ENCODE measurements around the gene PCSK2.

PCSK2 gene

DNA sequence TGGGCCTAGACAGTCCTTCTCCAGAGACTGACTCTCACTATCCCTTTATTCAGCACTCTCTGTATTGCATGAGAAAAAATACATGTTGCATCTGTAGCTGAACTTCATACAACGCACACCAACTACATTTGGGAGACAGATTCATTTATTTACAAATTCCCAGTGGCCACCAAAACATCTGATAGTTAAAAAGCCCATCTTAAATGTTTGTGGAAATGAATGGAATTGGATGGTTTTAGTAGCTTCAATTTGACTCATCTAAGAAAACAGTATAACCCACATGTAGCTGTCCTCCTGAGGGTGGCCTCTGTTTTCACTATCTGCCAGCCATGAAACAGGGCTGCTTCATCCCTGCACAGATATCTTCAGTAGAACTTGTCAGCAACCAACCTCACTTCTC lies 116.3 kb downstream of the PCSK2 start:
- Histone ChIP-seq H3K27me3 (replicated peaks; ENCODE audit: control insufficient read depth, insufficient read depth, low read length) (peaks cover 1% of the 10 kb centered on the region), H3K36me3 (ENCODE audit: control insufficient read depth, insufficient read depth, low read length) (no peaks in the 10 kb centered on the region), H3K4me3 (replicated peaks; ENCODE audit: low read depth, low read length) (no peak overlapping the region)
- TF ChIP-seq, protein P1, sequence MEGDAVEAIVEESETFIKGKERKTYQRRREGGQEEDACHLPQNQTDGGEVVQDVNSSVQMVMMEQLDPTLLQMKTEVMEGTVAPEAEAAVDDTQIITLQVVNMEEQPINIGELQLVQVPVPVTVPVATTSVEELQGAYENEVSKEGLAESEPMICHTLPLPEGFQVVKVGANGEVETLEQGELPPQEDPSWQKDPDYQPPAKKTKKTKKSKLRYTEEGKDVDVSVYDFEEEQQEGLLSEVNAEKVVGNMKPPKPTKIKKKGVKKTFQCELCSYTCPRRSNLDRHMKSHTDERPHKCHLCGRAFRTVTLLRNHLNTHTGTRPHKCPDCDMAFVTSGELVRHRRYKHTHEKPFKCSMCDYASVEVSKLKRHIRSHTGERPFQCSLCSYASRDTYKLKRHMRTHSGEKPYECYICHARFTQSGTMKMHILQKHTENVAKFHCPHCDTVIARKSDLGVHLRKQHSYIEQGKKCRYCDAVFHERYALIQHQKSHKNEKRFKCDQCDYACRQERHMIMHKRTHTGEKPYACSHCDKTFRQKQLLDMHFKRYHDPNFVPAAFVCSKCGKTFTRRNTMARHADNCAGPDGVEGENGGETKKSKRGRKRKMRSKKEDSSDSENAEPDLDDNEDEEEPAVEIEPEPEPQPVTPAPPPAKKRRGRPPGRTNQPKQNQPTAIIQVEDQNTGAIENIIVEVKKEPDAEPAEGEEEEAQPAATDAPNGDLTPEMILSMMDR (IDR thresholded peaks at IDR 0.05; ENCODE audit: insufficient read depth, low read length, poor library complexity, severe bottlenecking) = no peak
- DNase-seq (ENCODE audit: extremely low read depth, insufficient read length) = no peak

DNA sequence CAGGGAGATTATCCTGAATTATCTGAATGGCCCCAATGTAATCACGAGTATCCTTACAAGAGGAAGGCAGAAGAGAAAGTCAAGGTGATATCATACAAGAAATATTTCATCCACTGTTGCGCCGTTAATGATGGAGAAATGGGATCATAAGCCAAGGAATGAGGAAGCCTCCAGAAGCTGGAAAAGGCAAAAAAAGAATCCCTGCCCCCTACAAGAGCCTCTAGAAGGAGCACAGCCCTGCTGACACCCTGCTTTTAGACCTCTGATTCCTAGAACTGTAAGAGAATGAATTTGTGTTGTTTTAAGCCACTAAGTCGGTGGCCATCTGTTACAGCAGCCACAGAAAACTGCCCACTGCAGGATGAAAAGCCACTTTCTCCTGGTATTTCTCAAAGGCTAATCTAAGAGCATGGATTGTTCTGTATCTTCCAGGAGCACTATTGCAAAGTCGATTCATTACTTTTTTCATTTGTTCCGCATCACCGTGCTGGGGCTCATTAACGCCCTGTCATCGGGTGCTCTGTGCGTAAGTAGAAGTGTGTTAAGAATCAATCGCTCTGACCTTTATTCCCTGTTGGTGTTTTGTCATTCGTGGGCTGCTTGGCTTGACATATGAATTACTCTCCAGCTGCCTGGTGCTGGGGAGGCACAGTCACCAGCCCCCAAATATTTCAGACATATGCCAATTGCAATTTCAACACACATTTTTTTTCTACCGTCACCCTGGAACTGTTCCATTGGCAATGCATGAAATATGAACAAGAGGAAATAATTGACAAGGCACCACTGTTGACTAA lies 117.0 kb downstream of the PCSK2 start:
- TF ChIP-seq, protein P1 (IDR thresholded peaks at IDR 0.05; ENCODE audit: insufficient read depth, low read length, poor library complexity, severe bottlenecking) = no peak
- DNase-seq (ENCODE audit: extremely low read depth, insufficient read length) = no peak
- H3K27me3 ChIP-seq (replicated peaks; ENCODE audit: control insufficient read depth, insufficient read depth, low read length) = peaks cover 1% of the 10 kb centered on the region
- H3K4me3 ChIP-seq (replicated peaks; ENCODE audit: low read depth, low read length) = no peak overlapping the region
- H3K36me3 ChIP-seq (ENCODE audit: control insufficient read depth, insufficient read depth, low read length) = no peaks in the 10 kb centered on the region

DNA sequence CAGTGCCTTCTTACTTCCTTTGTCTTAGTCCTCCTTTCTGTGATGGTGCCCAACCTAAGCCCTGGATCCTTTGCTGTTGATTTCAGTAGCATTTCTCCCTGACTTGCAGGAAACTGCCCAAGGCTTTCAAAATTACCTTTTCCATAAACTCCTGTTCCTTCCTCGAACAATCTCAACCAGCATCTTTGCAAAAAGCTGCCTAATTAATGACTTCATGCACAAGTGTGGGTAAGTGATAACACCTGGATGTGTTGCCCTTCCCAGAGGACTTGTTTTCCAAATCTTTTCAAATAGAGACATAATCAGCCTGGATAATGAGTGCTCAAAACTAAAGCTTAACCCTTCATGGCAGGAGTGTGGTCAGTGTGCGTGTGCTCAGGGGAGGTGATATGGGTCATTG lies 118.0 kb downstream of the PCSK2 start:
- no peak for DNase-seq (ENCODE audit: extremely low read depth, insufficient read length)
- no peak overlapping the region for H3K4me3 ChIP-seq (replicated peaks; ENCODE audit: low read depth, low read length)
- H3K36me3 ChIP-seq (ENCODE audit: control insufficient read depth, insufficient read depth, low read length) = no peaks in the 10 kb centered on the region
- TF ChIP-seq, protein P1 (IDR thresholded peaks at IDR 0.05; ENCODE audit: insufficient read depth, low read length, poor library complexity, severe bottlenecking) = no peak
- peaks cover 1% of the 10 kb centered on the region for H3K27me3 ChIP-seq (replicated peaks; ENCODE audit: control insufficient read depth, insufficient read depth, low read length)

DNA sequence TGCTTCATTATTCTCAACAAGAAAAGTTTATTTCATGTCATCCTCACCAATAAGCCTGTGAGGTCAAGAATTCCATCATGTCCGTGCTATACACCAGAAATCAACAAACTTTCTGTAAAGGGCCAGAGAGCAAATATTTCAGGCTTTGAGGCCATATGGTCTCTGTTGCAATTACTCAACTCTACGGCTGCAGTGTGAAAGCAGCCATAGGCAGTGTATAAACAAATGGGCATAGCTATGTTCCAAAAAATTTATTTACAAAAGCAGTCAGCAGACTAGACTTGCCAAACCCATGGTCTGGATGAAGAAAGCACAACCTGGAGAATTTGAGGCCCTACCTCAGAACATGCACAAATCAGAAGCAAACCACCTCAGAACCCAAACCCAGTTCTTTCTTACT lies 118.5 kb downstream of the PCSK2 start:
- Histone ChIP-seq H3K4me3 (replicated peaks; ENCODE audit: low read depth, low read length) (no peak overlapping the region), H3K36me3 (ENCODE audit: control insufficient read depth, insufficient read depth, low read length) (no peaks in the 10 kb centered on the region), H3K27me3 (replicated peaks; ENCODE audit: control insufficient read depth, insufficient read depth, low read length) (peaks cover 1% of the 10 kb centered on the region)
- no peak for DNase-seq (ENCODE audit: extremely low read depth, insufficient read length)
- TF ChIP-seq, protein P1 (IDR thresholded peaks at IDR 0.05; ENCODE audit: insufficient read depth, low read length, poor library complexity, severe bottlenecking) = no peak

DNA sequence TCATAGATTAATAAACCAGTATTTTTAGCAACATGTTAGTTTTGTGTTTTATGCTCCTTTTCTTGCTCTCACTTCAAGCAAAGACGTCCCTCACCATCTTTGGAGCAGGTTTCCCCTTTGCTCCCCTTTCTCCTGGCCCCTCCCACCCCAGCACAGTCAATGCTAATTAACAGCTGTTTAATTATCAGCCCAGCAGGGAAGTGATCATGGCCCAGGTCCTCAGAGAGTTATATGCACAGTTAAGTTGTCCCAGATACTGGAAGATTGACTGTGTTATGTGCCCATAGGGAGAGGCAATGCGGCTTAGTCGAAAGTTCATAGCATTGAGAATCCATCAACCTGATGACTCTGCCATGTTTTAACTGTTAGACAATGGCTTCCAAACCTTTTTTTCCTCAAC lies 123.5 kb downstream of the PCSK2 start:
- TF ChIP-seq, protein P1 (IDR thresholded peaks at IDR 0.05; ENCODE audit: insufficient read depth, low read length, poor library complexity, severe bottlenecking) = no peak
- Histone ChIP-seq H3K36me3 (ENCODE audit: control insufficient read depth, insufficient read depth, low read length) (no peaks in the 10 kb centered on the region), H3K4me3 (replicated peaks; ENCODE audit: low read depth, low read length) (no peak overlapping the region), H3K27me3 (replicated peaks; ENCODE audit: control insufficient read depth, insufficient read depth, low read length) (peaks cover 1% of the 10 kb centered on the region)
- DNase-seq (ENCODE audit: extremely low read depth, insufficient read length) = no peak
